KBM-7 (cell line): ENCODE measurements around the gene ALK.

ENCODE experiments used
- DNase-seq: peaks from one replicate; pipeline ENCODE4 v3.0.0-alpha.2; 2015
- in situ Hi-C: fragments of 300-500 bp; cut with MboI; formaldehyde crosslinking; loops from 2 replicates; pipeline ENCODE4 v1.14.3; 2020; ENCODE audit warnings: low sequenced_read_pairs, low pct_unique_long_range_greater_than_20kb, mixed read lengths

ALK gene

DNA sequence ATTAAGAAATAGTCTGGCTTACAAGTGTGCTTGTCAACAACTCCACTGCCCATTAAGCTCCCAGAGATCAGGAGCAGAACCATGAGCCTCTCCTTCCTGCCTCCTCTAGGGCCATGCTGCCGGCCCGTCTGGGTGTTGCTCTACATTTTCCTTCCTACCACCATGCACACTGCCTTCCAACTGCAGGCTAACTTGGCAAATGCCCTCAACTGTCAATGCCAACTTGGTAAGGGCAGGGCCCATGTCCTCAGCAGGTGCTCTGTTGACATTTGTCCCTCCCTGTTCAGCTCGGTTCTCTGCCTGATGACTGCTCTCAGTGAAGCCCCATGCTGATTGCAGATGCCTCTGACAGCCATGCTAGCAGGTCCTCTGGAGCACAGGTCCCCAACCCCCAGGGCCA is 345.2 kb downstream of the ALK start:
- in situ Hi-C loops = no loop called here
- no peak for DNase-seq

DNA sequence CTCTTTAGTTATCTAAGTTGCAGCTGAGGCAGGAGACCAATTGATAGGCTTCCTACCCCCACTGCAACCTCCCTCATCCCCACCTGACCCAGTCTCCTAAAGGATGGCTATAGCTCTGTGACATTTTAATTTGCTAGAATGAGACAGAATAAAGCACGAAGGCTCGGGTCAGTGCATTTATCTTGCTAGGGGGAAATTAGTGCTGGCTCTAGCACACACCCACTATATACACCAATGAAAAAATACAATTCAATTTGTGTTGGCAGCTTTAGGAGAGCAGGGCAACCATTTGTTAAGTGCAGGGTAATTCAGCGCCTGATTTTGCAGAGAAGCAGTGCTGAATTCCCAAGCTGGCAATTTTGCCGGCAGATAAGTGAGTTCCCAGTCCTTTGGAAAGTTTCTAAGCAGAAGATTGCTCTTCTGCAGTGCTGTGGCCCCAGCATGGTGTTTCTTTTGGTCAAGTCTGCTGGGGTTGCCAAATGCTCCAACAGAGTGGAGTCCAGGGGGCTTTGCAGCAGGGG is 346.0 kb downstream of the ALK start:
- no peak for DNase-seq

GRCh38 chr2:29573612-29574011 is 347.8 kb downstream of the ALK start:
- in situ Hi-C loops = no loop called here
- no peak for DNase-seq

More for the DNA sequence above, 346.0 kb downstream of the ALK start:
- in situ Hi-C loops = no loop called here

DNA sequence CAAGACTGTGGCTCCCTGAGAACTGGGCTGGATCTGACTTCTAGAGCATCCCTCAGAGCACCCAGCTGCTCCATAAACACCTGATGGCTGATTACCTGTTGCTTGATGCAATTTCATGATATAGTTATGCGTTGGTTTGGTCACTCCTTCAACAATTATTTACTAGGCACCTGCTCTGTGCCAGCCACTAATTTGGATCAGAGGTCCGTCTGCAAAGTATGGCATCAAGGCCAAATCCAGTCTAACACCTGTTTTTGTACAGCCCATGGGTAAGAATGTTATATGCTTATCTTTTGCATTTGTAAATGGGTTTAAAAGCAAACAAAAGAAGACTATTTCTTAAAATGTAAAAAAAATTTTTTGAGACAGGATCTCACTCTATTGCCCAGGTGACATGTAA is 348.2 kb downstream of the ALK start:
- no peak for DNase-seq
- in situ Hi-C loops = no loop called here

DNA sequence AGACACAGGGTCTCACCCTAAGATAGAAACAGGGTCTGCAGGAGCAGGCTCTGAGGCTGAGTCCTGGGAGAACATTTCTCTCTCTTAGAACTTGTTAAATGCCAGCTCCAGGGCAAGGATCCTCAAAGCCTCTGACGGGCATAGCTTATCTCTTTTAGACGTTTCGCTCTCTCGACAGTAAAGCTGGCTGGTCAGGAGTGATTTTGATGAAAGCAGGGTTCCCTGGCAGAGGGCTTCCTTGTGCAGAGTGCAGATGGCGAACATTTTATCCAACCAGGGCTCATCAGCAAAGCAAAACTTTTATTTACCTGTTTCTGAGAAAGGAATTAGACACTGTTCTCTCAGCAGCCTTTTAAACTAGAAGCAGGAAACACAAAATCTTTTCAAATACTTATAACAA is 350.8 kb downstream of the ALK start:
- in situ Hi-C loops = no loop called here
- no peak for DNase-seq

GRCh38 chr2:29567906-29568520 is 353.4 kb downstream of the ALK start:
- in situ Hi-C loops = no loop called here
- no peak for DNase-seq

- in situ Hi-C loops = no loop called here
These were observed 357.7 kb downstream of the ALK start for GRCh38 chr2:29563697-29564096.

DNA sequence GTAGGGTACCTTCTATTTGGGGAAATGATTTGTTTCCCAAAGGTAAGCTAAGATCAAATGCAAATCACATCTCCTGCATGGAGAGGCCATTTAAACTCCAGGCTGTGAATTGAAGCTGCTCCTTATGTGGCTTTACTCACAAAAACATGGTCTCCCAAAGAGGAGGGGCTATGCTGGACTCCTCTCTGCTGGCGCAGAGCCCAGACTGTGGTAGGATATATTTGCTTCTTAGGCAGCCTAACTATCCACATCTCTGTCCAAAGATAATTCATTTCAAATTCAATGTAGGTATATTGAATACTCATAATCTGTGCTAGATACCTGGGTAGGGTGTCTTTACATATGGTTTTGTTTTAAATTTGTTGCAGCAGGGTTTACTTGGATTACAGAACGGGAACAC is 358.5 kb downstream of the ALK start:
- DNase-seq = no peak
- in situ Hi-C loops = no loop called here

More at GRCh38 chr2:29563697-29564096, 357.7 kb downstream of the ALK start:
- no peak for DNase-seq

DNA sequence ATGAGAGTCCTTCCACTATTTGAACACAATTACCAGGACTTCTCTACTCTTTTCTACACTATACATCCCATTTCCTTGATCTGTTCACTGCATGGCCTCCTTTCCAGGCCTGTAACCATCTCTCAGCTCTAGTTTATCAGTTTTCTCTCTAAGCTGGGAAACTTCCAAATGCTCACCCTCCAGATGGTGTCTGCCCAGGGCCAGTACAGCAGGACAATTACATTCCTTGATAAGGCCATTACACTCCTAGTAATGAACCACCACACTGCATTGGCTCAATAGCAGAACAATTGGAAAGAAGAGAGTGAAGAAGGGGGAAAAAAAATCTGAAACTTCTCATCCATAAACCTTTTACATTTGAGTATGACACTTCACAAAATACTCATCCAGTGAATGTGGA is 359.1 kb downstream of the ALK start:
- in situ Hi-C loops = no loop called here
- DNase-seq = no peak

GRCh38 chr2:29561628-29562027 is 359.8 kb downstream of the ALK start:
- in situ Hi-C loops = no loop called here
- no peak for DNase-seq

DNA sequence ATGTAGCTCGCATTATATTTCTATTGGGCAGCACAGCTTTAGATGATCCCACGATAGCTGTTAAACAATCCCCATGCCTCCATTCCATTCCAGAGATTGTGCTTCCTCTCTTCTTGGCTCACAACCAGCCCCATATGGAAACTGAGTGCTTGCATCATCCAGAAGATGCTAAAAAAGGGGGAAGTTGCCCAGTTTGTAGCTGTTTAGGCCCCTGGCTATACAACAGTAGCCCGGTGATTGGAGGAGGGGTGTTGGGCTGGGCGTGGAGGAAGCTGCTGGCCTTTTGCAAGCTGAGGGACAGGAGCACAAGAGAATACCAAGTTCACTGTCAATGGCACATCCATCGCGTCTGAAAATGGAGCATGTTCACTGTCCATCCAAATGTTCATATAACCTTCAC is 360.2 kb downstream of the ALK start:
- DNase-seq = no peak

DNA sequence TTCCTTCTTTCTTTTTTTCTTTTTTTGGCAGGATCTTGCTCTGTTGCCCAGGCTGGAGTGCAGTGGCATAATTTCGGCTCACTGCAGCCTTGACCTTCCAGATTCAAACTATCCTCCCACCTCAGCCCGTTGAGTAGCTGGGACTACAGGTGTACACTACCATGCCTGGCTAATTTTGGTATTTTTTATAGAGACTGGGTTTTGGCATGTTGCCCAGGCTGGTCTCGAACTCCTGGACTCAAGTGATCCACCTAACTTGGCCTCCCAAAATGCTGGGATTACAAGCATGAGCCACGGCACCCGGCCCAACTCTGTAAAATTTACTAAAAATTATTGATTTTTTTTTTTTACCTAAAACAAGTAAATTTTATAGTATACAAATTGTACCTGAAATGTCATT is 360.8 kb downstream of the ALK start:
- DNase-seq = no peak
- in situ Hi-C loops = no loop called here

More for the DNA sequence above, 360.2 kb downstream of the ALK start:
- in situ Hi-C loops = no loop called here

DNA sequence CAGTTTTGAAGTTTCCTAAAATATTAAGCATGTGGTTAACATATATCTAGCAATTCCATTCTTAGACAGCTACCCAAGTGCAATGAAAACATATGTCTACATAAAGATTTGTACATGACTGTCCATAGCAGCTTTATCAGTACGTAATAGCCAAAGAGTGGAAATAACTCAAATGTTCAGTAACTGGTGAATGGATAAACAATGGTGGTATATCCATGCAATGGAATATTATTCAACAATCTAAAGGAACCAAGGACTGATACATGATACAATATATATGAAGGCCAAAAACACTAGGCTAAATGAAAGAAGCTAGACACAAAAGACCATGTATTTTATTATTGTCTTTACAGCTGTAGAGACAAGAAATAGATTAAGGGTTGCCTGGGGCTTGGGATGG is 361.4 kb downstream of the ALK start:
- in situ Hi-C loops = no loop called here

GRCh38 chr2:29559578-29559977 is 361.8 kb downstream of the ALK start:
- DNase-seq = no peak
- in situ Hi-C loops = no loop called here

More for the DNA sequence above, 361.4 kb downstream of the ALK start:
- no peak for DNase-seq

- DNase-seq = no peak
- in situ Hi-C loops = no loop called here
These were observed 363.3 kb downstream of the ALK start for GRCh38 chr2:29558097-29558496.

DNA sequence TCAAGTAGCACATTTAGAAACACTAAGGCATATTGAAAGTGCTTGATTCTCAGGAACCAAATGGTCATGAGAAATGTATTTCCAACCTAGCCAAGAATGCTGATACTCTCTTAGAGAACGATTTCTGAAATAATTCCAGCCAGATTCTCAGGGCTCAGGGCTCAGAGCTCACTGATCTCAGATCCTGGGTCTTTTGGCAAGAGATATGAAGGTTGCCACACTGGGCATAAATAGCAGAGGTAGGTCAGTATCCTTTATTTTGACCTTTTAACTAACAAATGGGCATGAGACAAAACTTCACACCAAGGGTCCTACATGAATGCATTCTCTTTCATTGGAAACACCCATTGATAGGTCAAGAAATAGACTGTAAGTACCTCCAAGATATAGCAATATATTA is 364.1 kb downstream of the ALK start:
- in situ Hi-C loops = no loop called here

DNA sequence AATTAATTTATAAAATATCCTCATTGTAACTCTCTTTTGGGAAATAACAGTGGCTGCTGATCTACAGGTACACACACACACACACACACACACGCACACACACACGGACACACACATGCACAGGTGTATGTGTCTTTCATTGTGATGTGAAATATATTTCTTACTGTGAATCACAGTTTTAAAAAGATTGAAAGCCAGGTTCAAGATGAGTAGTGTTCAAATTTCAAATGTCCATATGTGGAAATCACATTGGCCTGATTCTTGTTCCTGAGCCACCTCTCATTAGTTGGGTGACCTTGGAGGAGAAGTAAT is 372.4 kb downstream of the ALK start:
- in situ Hi-C loops = no loop called here

More for the DNA sequence above, 364.1 kb downstream of the ALK start:
- no peak for DNase-seq

GRCh38 chr2:29544917-29545316 is 376.5 kb downstream of the ALK start:
- no peak for DNase-seq
- in situ Hi-C loops = no loop called here

More for the DNA sequence above, 372.4 kb downstream of the ALK start:
- no peak for DNase-seq

GRCh38 chr2:29544031-29544430 is 377.4 kb downstream of the ALK start:
- in situ Hi-C loops = no loop called here
- DNase-seq = no peak

DNA sequence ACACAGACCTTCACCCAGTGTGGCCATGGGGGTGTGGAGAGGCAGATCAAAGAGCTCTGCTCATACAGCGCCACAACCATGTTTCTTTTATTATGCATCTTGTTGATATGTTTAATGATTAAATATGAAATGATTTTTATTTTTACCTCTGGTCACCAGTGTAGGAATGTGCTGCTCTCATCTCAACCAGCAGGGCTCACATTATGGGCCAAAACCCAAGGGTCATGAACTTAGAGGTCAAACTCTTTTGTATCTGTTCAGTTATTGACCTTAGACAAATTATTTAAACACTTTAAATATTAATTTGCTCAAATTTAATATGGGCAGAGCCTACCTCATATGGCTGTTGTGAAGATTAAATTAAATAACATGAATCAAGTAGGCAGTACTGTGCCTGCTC is 386.2 kb downstream of the ALK start:
- in situ Hi-C loops = no loop called here
- no peak for DNase-seq

DNA sequence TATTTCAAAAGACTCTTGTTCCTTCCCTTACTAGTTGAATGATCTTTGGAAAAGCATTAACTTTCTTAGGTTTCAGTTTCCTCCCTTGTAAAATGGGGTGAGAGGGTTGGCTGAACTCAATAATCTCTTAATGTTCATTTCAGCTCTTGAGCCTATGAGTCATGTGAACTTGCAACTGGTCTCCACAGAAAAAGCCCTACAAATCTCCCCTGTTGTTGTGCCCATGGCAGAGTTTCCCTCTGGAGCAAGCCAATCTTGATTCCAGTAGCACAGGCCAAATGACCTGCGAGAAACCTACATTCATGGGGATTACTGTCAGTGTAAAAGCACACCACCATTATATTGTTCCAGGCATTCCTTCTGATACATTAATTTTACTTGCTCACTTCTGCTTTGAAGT is 388.9 kb downstream of the ALK start:
- in situ Hi-C loops = no loop called here
- no peak for DNase-seq
